HS-5 (cell line): ENCODE measurements around the gene MAP2K7.
"Not testable (repeated sequence)": the region's sequence is repeated elsewhere in the genome, so short reads cannot be mapped to it uniquely, and the experiment has no call there.

ENCODE experiments used
- DNase-seq: peaks from one replicate; pipeline ENCODE4 v3.0.0-alpha.2; 2012; ENCODE audit warnings: low read depth

Gene MAP2K7

DNA sequence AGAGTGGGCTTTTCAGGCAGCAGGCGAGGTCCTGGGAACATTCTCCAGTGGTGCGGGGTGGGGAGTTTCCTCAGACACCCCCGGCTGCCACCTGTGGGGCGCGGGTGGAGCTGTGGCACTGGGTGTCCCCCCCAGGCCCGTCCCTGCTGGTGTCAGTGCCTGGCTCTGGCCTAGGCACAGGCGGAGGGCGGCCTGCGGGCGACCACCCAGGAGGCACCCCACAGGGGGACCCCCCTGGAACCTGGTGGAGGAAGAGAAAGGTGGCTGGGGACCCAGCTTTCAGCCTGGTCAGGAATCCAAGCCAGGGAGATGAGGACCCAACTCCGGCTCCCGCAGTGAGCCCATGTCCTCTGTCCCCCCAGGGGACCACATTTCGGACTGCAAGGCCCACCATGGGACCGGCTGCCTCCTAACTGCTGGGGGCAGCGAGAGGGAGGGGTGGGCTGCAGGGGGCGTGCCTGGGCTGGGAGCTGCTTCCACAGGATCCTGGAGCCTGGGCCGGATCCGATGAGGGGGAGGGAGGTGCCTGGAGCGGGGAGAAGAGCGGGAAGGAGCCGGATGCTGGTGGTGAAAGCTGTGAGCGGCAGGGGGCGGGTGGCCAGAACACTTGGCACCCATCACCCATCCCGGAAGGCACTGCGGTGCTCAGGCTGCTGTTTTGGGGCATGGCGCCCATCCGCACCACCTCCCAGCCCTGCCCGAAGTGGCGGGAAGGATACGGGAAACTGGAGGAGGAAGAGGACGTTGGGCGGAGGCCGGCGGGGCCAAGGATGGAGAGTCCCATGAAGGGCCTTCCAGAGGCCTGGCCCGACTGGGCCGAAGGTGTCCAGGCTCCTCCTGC is 27.8 kb downstream of the MAP2K7 start:
- no peak for DNase-seq

GRCh38 chr19:7932276-7932929 is 28.7 kb downstream of the MAP2K7 start:
- no peak for DNase-seq

DNA sequence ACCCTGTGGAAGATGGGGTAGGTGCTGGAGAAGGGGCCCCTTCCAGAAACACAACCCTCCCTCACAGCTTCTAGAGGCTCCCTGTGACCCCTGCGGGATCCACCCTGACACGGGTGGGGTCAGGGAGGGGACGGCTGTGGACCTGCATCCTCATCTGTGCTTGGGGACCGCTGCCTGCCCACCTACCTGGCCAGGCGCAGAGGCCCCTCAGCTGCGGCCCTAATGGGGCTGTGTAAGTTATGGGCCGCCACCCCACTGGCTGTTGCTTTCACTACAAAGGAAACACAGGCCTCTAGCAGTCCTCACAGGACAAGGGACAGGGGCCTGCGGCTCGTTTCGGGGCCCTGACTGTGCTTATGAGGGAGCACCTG is 29.2 kb downstream of the MAP2K7 start:
- no peak for DNase-seq

- no peak for DNase-seq
These were observed 29.7 kb downstream of the MAP2K7 start for GRCh38 chr19:7933411-7933810.

GRCh38 chr19:7933828-7934725 is 30.4 kb downstream of the MAP2K7 start:
- DNase-seq: no peak

GRCh38 chr19:7934766-7935165 is 31.1 kb downstream of the MAP2K7 start:
- DNase-seq: no peak

- DNase-seq: no peak
These were observed 37.2 kb downstream of the MAP2K7 start for GRCh38 chr19:7940841-7941240.

DNA sequence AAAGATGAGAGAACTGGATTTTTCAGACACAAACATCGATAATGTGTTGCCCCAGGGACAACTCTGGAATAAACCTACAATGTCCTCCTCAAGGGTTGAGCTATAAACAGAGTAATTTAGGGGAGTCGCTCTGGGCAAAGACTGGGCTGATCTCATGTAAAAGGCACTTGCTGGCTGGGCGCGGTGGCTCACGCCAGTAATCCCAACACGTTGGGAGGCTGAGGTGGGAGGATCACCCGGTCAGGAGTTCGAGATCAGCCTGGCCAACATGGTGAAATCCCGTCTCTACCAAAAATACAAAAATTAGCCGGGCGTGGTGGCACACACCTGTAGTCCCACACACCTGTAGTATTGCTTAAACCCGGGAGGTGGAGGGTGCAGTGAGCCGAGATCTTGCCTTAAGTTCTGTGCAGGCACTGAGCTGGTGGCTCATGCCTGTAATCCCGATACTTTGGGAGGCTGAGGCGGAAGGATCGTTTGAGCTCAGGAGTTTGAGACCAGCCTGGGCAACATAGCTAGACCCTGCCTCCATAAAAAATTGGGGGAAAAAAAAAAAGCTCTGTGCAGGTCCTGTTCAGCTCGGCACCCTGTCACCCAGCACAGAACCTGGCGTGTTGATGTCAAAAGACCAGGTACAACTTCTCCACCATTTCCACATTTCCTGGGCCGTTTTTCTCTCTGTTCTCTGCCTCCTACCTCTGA is 38.4 kb downstream of the MAP2K7 start:
- no peak for DNase-seq

DNA sequence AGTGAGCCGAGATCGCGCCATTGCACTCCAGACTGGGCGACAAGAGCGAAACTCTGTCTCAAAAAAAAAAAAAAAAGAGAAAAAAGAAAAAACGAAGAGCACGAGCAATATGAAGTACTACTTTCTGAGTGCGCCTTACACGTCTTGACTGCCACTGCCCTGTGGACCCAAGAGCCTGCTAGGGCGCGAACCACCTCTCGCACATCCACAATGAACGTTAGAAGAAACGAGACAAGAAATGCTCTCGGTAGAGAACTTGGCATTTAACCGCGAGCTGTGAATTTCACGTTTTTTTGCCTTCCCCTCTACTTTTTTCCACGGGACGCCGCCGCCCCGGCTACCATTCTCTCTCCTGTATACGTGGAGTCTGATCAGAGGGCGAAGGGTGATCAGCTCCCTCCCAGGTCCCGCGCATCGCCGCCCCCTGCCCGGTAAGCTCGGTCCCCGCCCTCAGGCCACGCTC is 39.3 kb downstream of the MAP2K7 start:
- DNase-seq: no peak

GRCh38 chr19:7943444-7944176 is 39.9 kb downstream of the MAP2K7 start, which contains the start of gene TIMM44:
Gene TIMM44, minus strand, starts transcription at chr19:7943666. Its CDS starts 15 bp downstream, at chr19:7943651.
- DNase-seq: peak; percentile 97

DNA sequence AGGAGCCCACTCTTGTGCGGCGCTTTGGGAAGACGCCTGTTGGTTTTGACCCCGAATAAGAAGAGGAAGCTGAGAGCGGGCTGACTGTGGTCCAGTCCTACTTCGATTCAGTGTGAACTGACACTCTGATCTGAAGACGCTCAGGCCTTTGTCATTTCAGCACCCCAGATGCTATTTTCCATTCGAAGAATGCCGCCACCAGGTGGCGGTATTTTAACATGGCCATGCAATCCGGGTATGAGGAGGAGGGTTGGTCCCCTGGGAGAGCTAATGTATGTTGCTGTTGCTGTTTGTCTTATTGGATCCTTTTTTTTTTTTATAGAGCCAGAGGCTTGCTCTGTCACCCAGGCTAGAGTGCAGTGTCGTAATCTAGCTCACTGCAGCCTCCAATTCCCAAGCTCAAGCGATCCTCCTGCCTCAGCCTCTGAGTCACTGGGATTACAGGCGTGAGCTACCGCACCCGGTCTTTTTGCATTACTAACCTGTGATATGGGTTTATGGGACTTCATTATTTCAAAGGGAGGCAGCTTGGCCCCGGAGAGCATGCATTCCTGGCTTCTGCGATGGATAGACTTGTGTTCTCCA is 40.6 kb downstream of the MAP2K7 start:
- DNase-seq: peak; percentile 83

- DNase-seq: no peak
These were observed 44.3 kb downstream of the MAP2K7 start for GRCh38 chr19:7947939-7948338.

DNA sequence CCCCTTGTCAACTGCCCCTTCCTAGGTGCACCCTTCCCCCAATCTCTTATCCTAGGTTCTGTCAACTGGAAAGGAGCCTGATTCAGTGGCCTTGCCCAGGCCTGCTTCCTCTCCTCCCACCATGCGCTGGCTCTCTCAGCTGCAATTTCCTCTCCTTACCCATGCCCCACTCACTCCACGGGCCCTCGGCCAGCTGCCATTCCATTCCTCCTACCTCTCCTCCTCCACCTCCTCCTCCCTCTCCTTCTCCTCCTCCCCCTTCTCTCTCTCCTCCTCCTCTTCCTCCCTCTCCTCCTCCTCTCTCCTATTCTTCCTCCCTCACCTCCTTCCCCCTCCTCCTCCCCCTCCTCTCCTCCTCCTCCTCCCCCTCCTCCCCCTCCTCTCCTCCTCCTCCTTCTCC is 49.4 kb downstream of the MAP2K7 start:
- no peak for DNase-seq

DNA sequence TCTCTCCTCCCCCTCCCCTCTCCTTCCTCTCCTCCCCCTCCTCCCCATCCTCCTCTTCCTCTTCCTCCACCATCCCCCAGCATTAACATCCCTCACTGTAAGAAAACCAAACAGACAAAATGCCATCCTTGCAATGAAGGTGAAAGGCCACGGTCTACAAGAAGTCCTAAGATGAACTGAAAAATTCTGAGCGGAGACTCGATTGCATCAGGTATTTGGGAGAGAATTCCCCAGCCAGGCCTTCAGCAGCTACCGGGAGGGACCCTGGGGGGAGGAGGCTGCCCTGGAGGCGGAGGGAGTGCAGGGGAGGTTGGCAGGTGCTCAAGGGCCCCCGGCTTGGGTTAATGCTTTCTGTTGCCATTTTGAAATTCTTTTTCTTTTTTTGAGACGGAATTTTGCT is 49.9 kb downstream of the MAP2K7 start:
- DNase-seq: no peak

- DNase-seq: no peak
These were observed 52.0 kb downstream of the MAP2K7 start for GRCh38 chr19:7955696-7956095.

- no peak for DNase-seq
These were observed 55.5 kb downstream of the MAP2K7 start for GRCh38 chr19:7959211-7959610.

- not testable (repeated sequence) for DNase-seq
These were observed 57.4 kb downstream of the MAP2K7 start for GRCh38 chr19:7961082-7961481.

- DNase-seq: no peak
These were observed 58.4 kb downstream of the MAP2K7 start for GRCh38 chr19:7961920-7962626.

GRCh38 chr19:7962644-7963268 is 59.1 kb downstream of the MAP2K7 start:
- DNase-seq: no peak

DNA sequence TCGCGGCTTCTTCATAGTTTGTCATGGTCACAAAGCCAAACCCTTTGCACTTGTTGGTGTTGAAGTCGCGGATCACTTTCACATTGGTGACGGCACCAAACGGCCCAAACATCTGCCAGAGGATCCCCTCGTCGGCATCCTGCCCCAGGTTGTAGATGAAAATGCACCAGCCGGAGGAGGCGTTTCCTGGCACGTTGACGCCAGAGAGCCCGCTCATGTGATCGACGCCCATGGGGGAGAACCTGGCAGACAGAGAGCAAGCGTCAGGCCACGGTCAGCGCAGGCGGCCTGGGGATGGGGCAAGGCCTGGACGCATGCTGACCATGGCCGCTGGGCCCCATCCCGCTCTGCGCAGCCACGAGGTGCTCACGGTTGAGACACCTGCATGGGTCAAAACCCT is 59.9 kb downstream of the MAP2K7 start:
- DNase-seq: no peak
